ENCODE data around the gene ECI1. TPM values are rescaled to one million over a fixed set of nuclear protein-coding genes. Genes with fewer than 3 reads are reported as not detected.

Gene ECI1
- total RNA-seq, 1 donor = 42.3 TPM

DNA sequence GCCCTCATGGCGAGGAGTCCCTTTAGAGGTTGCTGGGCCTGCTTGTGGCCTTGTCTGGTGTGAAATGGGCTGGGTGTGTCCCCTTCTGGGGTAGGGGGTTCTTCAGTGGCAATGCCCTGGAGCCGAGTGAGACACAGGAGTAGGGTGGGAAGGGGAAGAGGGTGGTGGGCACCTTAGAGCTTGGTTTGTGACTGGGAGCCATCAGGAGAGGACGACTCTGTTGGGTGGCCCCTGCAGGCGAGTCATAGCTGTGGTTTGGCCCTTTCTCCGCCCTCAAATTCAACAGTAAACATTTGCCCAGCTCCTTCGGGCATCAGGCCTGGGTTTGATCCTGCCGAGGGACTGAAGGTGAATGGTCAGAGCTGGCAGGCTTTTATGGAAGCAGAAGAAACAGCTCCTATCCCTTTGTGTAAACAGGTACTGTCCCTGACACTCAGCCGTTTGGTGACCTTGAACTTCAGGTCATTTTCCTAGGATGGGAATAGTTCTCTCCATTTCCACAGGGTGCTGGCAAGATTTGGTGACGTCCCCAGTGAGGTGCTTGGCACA lies 25.1 kb downstream of the ECI1 start:
- Histone ChIP-seq H3K27ac (ENCODE audit: low read depth, low read length) (peak overlapping the region; percentile 5), H3K27me3 (ENCODE audit: insufficient read depth, low read length) (no peaks in the 10 kb centered on the region), H3K9me3 (ENCODE audit: low read depth, low read length) (no peaks in the 10 kb centered on the region), H4K20me1 (ENCODE audit: insufficient read depth, low read length) (peaks cover 51% of the 10 kb centered on the region), H3K36me3 (ENCODE audit: insufficient read depth, low read length) (peaks cover 21% of the 10 kb centered on the region), H3K4me2 (ENCODE audit: insufficient read depth, low read length) (peak overlapping the region; percentile 20), H3K79me2 (ENCODE audit: insufficient read depth, low read length) (peaks cover 64% of the 10 kb centered on the region), H3K4me3 (ENCODE audit: insufficient read depth, low read length) (no peak overlapping the region), H3K4me1 (ENCODE audit: insufficient read depth, low read length) (peaks cover 14% of the 10 kb centered on the region), H2AFZ (ENCODE audit: low read length) (no peak overlapping the region)
- DNase-seq (ENCODE audit: insufficient read length, low spot score, missing footprints) = peak; percentile 91
- TF ChIP-seq, protein P1, sequence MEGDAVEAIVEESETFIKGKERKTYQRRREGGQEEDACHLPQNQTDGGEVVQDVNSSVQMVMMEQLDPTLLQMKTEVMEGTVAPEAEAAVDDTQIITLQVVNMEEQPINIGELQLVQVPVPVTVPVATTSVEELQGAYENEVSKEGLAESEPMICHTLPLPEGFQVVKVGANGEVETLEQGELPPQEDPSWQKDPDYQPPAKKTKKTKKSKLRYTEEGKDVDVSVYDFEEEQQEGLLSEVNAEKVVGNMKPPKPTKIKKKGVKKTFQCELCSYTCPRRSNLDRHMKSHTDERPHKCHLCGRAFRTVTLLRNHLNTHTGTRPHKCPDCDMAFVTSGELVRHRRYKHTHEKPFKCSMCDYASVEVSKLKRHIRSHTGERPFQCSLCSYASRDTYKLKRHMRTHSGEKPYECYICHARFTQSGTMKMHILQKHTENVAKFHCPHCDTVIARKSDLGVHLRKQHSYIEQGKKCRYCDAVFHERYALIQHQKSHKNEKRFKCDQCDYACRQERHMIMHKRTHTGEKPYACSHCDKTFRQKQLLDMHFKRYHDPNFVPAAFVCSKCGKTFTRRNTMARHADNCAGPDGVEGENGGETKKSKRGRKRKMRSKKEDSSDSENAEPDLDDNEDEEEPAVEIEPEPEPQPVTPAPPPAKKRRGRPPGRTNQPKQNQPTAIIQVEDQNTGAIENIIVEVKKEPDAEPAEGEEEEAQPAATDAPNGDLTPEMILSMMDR (IDR thresholded peaks at IDR 0.05; ENCODE audit: extremely low read depth, low read depth, low read length) = no peak

DNA sequence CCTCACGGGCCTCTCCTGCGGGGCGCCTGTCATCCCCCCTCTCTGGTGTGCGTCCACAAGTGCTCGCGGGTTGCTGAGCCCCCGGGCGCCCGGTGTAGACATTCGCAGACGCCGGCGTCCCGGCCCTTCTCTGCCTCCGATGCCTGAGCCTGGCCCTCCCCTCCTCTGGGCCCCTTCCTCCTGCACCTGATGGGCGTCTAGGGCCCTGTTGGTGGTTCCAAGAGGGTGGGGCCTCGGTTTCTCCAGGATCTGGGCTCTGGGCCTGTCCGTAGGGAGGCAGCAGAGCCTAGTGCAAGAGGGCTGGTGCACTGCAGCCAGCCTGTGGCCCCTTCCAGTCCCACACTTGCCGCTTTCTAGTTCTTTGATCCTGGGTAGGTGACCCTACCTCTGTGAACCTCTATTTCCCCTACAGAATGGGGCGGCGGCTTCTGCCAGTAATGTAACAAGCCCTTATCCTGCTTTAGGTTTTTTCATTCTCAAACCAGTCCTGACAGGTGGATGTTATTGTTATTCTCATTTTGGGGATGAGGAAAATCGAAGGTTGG lies 27.4 kb downstream of the ECI1 start:
- H3K36me3 ChIP-seq (ENCODE audit: insufficient read depth, low read length) = peaks cover 10% of the 10 kb centered on the region
- peaks cover 39% of the 10 kb centered on the region for H4K20me1 ChIP-seq (ENCODE audit: insufficient read depth, low read length)
- H3K27me3 ChIP-seq (ENCODE audit: insufficient read depth, low read length) = no peaks in the 10 kb centered on the region
- H3K79me2 ChIP-seq (ENCODE audit: insufficient read depth, low read length) = peaks cover 54% of the 10 kb centered on the region
- peak overlapping the region; percentile 94 for H3K4me3 ChIP-seq (ENCODE audit: insufficient read depth, low read length)
- no peaks in the 10 kb centered on the region for H3K9me3 ChIP-seq (ENCODE audit: low read depth, low read length)
- peak overlapping the region; percentile 88 for H2AFZ ChIP-seq (ENCODE audit: low read length)
- TF ChIP-seq, protein P1 (IDR thresholded peaks at IDR 0.05; ENCODE audit: extremely low read depth, low read depth, low read length) = peak; percentile 20
- peak overlapping the region; percentile 72 for H3K27ac ChIP-seq (ENCODE audit: low read depth, low read length)
- H3K4me1 ChIP-seq (ENCODE audit: insufficient read depth, low read length) = peaks cover 14% of the 10 kb centered on the region
- H3K4me2 ChIP-seq (ENCODE audit: insufficient read depth, low read length) = peak overlapping the region; percentile 88
- DNase-seq (ENCODE audit: insufficient read length, low spot score, missing footprints) = peak; percentile 98

DNA sequence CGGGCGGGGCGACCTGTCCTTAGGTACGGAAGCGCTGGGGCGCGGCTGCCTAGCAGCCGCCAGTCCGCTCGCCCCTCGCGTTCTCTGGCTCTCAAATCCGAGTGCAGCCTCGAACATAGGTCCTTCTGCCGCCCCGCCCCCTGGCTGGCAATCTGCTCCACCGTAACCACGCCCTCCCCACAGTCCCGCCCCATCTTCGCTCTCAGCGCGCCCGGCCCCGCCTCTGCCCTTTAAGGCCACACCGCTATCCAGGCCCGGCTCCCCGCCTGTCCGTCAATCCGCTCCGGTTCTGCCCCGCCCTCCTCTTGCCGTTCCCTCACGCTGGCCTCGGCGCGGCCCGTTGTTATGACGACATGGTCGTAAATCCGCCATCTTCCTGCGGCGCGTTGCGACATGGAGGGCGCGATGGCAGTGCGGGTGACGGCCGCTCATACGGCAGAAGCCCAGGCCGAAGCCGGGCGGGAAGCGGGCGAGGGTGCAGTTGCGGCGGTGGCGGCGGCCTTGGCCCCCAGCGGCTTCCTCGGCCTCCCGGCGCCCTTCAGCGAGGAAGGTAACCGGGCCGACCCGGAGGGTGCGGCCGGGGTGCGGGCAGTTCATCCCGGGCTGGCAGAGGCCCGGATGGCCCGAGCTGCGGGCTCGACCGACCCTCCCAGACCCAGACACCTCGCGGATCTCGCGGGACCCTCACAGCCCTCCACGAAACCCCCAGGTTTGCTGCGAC lies 28.0 kb downstream of the ECI1 start, which contains the start of gene E4F1:
Gene E4F1 (plus strand): TSS at position 371 of the 721 bp plus-strand sequence. CDS start 23 bp downstream, at position 394.
- H3K79me2 ChIP-seq (ENCODE audit: insufficient read depth, low read length) = peaks cover 47% of the 10 kb centered on the region
- H3K36me3 ChIP-seq (ENCODE audit: insufficient read depth, low read length) = peaks cover 4% of the 10 kb centered on the region
- peaks cover 14% of the 10 kb centered on the region for H3K4me1 ChIP-seq (ENCODE audit: insufficient read depth, low read length)
- H2AFZ ChIP-seq (ENCODE audit: low read length) = peak within 1 kb of the TSS; percentile 96
- peak within 1 kb of the TSS; percentile 88 for H3K4me2 ChIP-seq (ENCODE audit: insufficient read depth, low read length)
- H4K20me1 ChIP-seq (ENCODE audit: insufficient read depth, low read length) = peaks cover 35% of the 10 kb centered on the region
- TF ChIP-seq, protein P1 (IDR thresholded peaks at IDR 0.05; ENCODE audit: extremely low read depth, low read depth, low read length) = no peak
- peak within 1 kb of the TSS; percentile 72 for H3K27ac ChIP-seq (ENCODE audit: low read depth, low read length)
- peak; percentile 100 for DNase-seq (ENCODE audit: insufficient read length, low spot score, missing footprints)
- no peaks in the 10 kb centered on the region for H3K27me3 ChIP-seq (ENCODE audit: insufficient read depth, low read length)
- peak within 1 kb of the TSS; percentile 94 for H3K4me3 ChIP-seq (ENCODE audit: insufficient read depth, low read length)
- no peaks in the 10 kb centered on the region for H3K9me3 ChIP-seq (ENCODE audit: low read depth, low read length)

DNA sequence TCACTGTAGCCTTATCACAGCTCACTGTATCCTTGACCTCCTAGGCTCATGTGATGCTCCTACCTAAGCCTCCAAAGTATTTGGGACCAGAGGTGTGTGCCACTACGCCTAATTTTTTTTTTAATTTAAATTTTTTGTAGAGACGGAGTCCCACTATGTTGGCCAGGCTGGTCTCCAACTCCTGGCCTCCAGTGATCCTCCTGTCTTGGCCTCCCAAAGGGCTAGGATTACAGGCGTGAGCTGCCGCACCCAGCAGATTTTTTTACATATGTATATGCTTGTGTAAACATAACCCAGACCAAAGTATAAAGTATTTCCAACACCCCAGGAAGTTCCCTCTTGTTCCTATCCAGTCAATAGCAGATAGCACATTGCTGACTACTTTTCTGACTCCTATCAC lies 35.1 kb downstream of the ECI1 start:
- DNase-seq (ENCODE audit: insufficient read length, low spot score, missing footprints) = no peak
- Histone ChIP-seq H4K20me1 (ENCODE audit: insufficient read depth, low read length) (no peaks in the 10 kb centered on the region), H3K27me3 (ENCODE audit: insufficient read depth, low read length) (no peaks in the 10 kb centered on the region), H3K36me3 (ENCODE audit: insufficient read depth, low read length) (peaks cover 4% of the 10 kb centered on the region), H2AFZ (ENCODE audit: low read length) (no peak overlapping the region), H3K79me2 (ENCODE audit: insufficient read depth, low read length) (peaks cover 28% of the 10 kb centered on the region), H3K27ac (ENCODE audit: low read depth, low read length) (no peak overlapping the region), H3K4me3 (ENCODE audit: insufficient read depth, low read length) (no peak overlapping the region), H3K4me1 (ENCODE audit: insufficient read depth, low read length) (peaks cover 17% of the 10 kb centered on the region), H3K4me2 (ENCODE audit: insufficient read depth, low read length) (no peak overlapping the region), H3K9me3 (ENCODE audit: low read depth, low read length) (no peaks in the 10 kb centered on the region)
- TF ChIP-seq, protein P1 (IDR thresholded peaks at IDR 0.05; ENCODE audit: extremely low read depth, low read depth, low read length) = no peak
